DND-41 (cell line): ENCODE measurements around the gene SPRR1B.

Experiments used
- ATAC-seq: fragments of 200-7000 bp; cut with Tn5 transposase; 3 replicates; pipeline ENCODE4 v1.9.1; 2021; ENCODE audit warnings: low read depth; ENCODE audit not compliant: insufficient read depth
- DNase-seq: peaks from one replicate; pipeline ENCODE4 v3.0.0-alpha.2; 2020
- H2AFZ ChIP-seq: 2 replicates; pipeline ENCODE4 v1.6.0; 2012; ENCODE audit warnings: low read depth, low read length
- H3K27ac ChIP-seq: 2 replicates; pipeline ENCODE4 v1.5.1; 2012; ENCODE audit warnings: low read length, inconsistent platforms
- H3K27me3 ChIP-seq: fragments of 200-600 bp; sonication (generic); 2 replicates; pipeline ENCODE4 v1.6.0; 2012; ENCODE audit warnings: low read length, mild to moderate bottlenecking, inconsistent platforms; ENCODE audit not compliant: insufficient read depth, poor library complexity
- H3K36me3 ChIP-seq: 2 replicates; pipeline ENCODE4 v1.5.1; 2012; ENCODE audit warnings: low read length, inconsistent platforms; ENCODE audit not compliant: insufficient read depth
- H3K4me1 ChIP-seq: 2 replicates; pipeline ENCODE4 v1.5.1; 2012; ENCODE audit warnings: mild to moderate bottlenecking, low read length; ENCODE audit not compliant: insufficient read depth
- H3K4me2 ChIP-seq: 2 replicates; pipeline ENCODE4 v1.6.0; 2012; ENCODE audit warnings: mild to moderate bottlenecking, moderate library complexity, low read length, inconsistent platforms; ENCODE audit not compliant: insufficient read depth
- H3K4me3 ChIP-seq, 2 experiments: fragments of 200-600 bp in 1 of 2; shearing (Covaris generic) in 1 of 2; 2 replicates each; pipeline ENCODE4 v1.5.1; 2012 to 2016; ENCODE audit warnings: inconsistent platforms in 2 of 2, low read length in 2 of 2, mild to moderate bottlenecking in 2 of 2, low read depth in 1 of 2, moderate library complexity in 1 of 2
- H3K79me2 ChIP-seq: 2 replicates; pipeline ENCODE4 v1.6.0; 2012; ENCODE audit warnings: low read length, inconsistent platforms; ENCODE audit not compliant: insufficient read depth
- H3K9ac ChIP-seq: 2 replicates; pipeline ENCODE4 v1.6.0; 2012; ENCODE audit warnings: low read depth, mild to moderate bottlenecking, inconsistent platforms, low read length, moderate library complexity
- H3K9me3 ChIP-seq: 2 replicates; pipeline ENCODE4 v1.5.1; 2012; ENCODE audit warnings: low read length, moderate library complexity, mild to moderate bottlenecking, inconsistent platforms; ENCODE audit not compliant: insufficient read depth, severe bottlenecking
- H4K20me1 ChIP-seq: 2 replicates; pipeline ENCODE4 v1.6.0; 2012; ENCODE audit warnings: low read length; ENCODE audit not compliant: insufficient read depth
- CTCF ChIP-seq: IDR thresholded peaks from 2 replicates; pipeline ENCODE4 v1.5.1; 2012; ENCODE audit warnings: borderline replicate concordance, low read length, moderate library complexity, mild to moderate bottlenecking; ENCODE audit not compliant: poor library complexity, severe bottlenecking; ENCODE audit errors: extremely low read depth
- EZH2 ChIP-seq: IDR thresholded peaks from 3 replicates; pipeline ENCODE4 v1.6.1; 2012; ENCODE audit warnings: borderline replicate concordance, low read depth, mild to moderate bottlenecking, moderate library complexity, low read length, inconsistent platforms; ENCODE audit not compliant: severe bottlenecking

Gene SPRR1B

GRCh38 chr1:153030895-153031294, at the start of gene SPRR1B:
TSS of gene SPRR1B (plus strand) at chr1:153031203. CDS start at chr1:153032346, 1,143 bp downstream.
- ATAC-seq (no peak), DNase-seq (no peak)
- no peak within 1 kb of the TSS for H2AFZ ChIP-seq
- no peak within 1 kb of the TSS for H3K9ac ChIP-seq
- H3K27ac ChIP-seq, result no peak within 1 kb of the TSS
- H3K4me3 ChIP-seq, result no peak within 1 kb of the TSS
- TF ChIP-seq EZH2 (no peak), CTCF (no peak)
- H3K4me1 ChIP-seq, result no peaks in the 10 kb centered on the region
- H3K27me3 ChIP-seq, result peaks cover 6% of the 10 kb centered on the region
- no peaks in the 10 kb centered on the region for H3K9me3 ChIP-seq
- H3K36me3 ChIP-seq, result no peaks in the 10 kb centered on the region
- no peak within 1 kb of the TSS for H3K4me2 ChIP-seq
- no peaks in the 10 kb centered on the region for H4K20me1 ChIP-seq
- H3K79me2 ChIP-seq, result no peaks in the 10 kb centered on the region

GRCh38 chr1:152982076-152982475, 48.9 kb upstream of the SPRR1B start:
- no peak for ATAC-seq

GRCh38 chr1:152983234-152983633, 47.8 kb upstream of the SPRR1B start:
- TF ChIP-seq CTCF, result no peak
- TF ChIP-seq EZH2, result no peak
- DNase-seq, result no peak
- no peaks in the 10 kb centered on the region for H4K20me1 ChIP-seq
- no peaks in the 10 kb centered on the region for H3K36me3 ChIP-seq
- no peak overlapping the region for H3K9ac ChIP-seq
- no peak overlapping the region for H2AFZ ChIP-seq
- no peak overlapping the region for H3K27ac ChIP-seq
- H3K79me2 ChIP-seq, result no peaks in the 10 kb centered on the region
- H3K27me3 ChIP-seq, result peaks cover 6% of the 10 kb centered on the region
- no peak for ATAC-seq
- H3K9me3 ChIP-seq, result no peaks in the 10 kb centered on the region
- no peak overlapping the region for H3K4me2 ChIP-seq
- no peaks in the 10 kb centered on the region for H3K4me1 ChIP-seq
- H3K4me3 ChIP-seq, result no peak overlapping the region

More at GRCh38 chr1:152982076-152982475, 48.9 kb upstream of the SPRR1B start:
- H3K36me3 ChIP-seq, result no peaks in the 10 kb centered on the region
- no peak overlapping the region for H3K9ac ChIP-seq
- no peaks in the 10 kb centered on the region for H3K9me3 ChIP-seq
- DNase-seq, result no peak
- no peak overlapping the region for H3K27ac ChIP-seq
- no peak overlapping the region for H2AFZ ChIP-seq
- no peak overlapping the region for H3K4me2 ChIP-seq
- no peaks in the 10 kb centered on the region for H3K4me1 ChIP-seq
- TF ChIP-seq EZH2 (no peak), CTCF (no peak)
- no peaks in the 10 kb centered on the region for H4K20me1 ChIP-seq
- no peak overlapping the region for H3K4me3 ChIP-seq
- H3K79me2 ChIP-seq, result no peaks in the 10 kb centered on the region
- H3K27me3 ChIP-seq, result peaks cover 8% of the 10 kb centered on the region

GRCh38 chr1:152983743-152984142, 47.3 kb upstream of the SPRR1B start, which contains the start of gene SPRR1A:
TSS of gene SPRR1A (plus strand) at chr1:152984081. CDS start at chr1:152985231, 1,150 bp downstream.
- TF ChIP-seq CTCF, result no peak
- no peak for TF ChIP-seq EZH2
- H3K4me1 ChIP-seq, result no peaks in the 10 kb centered on the region
- H4K20me1 ChIP-seq, result no peaks in the 10 kb centered on the region
- no peak for ATAC-seq
- no peak within 1 kb of the TSS for H3K9ac ChIP-seq
- no peak within 1 kb of the TSS for H3K4me3 ChIP-seq
- no peak within 1 kb of the TSS for H2AFZ ChIP-seq
- H3K4me2 ChIP-seq, result no peak within 1 kb of the TSS
- no peak for DNase-seq
- H3K9me3 ChIP-seq, result no peaks in the 10 kb centered on the region
- H3K27ac ChIP-seq, result no peak within 1 kb of the TSS
- H3K79me2 ChIP-seq, result no peaks in the 10 kb centered on the region
- H3K27me3 ChIP-seq, result peaks cover 6% of the 10 kb centered on the region
- no peaks in the 10 kb centered on the region for H3K36me3 ChIP-seq
